GM18868 (cell line): ENCODE data around the gene CSTF2.

Source experiments
- ATAC-seq: cut with Tn5 transposase; IDR thresholded peaks from one replicate; pipeline ENCODE4 v1.9.1; 2021; ENCODE audit warnings: mild to moderate bottlenecking, moderate library complexity; ENCODE audit not compliant: unreplicated experiment

The CSTF2 gene

GRCh38 chrX:100871594-100872560 is 51.7 kb downstream of the CSTF2 start:
- no peak for ATAC-seq

- ATAC-seq: no peak
These were observed 54.1 kb downstream of the CSTF2 start, which contains the start of gene NOX1 for GRCh38 chrX:100874325-100874724. Gene NOX1 (minus strand): TSS chrX:100874359. CDS start chrX:100874139, 220 bp downstream.

GRCh38 chrX:100880368-100880767 is 60.2 kb downstream of the CSTF2 start:
- ATAC-seq: no peak

- ATAC-seq: no peak
These were observed 63.5 kb downstream of the CSTF2 start for GRCh38 chrX:100883654-100884053.
